ENCODE measurements around the gene ALG14.

ALG14 gene

DNA sequence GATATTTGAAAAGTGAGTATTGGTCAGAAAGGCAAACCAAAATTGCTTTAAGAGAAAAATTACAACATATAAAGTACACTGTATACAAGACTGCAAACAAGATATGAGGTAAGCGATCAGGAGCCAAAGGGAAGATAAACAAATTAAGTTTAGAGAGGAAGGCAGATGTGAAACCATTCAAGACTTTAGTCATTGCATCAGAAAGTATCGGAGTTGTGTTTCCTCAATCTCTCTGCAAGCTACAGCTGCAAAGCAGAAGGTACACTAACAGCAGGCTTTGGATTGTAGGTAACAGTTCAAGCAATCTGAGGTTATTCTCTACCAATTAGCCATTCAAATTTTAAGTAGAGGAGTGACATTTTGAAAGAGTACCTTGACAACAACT lies 23.1 kb upstream of the ALG14 start:
- Histone ChIP-seq H3K9me3 (ENCODE audit: control insufficient read depth, insufficient read depth, low read depth, low read length) (no peaks in the 10 kb centered on the region), H3K4me3 (ENCODE audit: low read depth, low read length) (no peak overlapping the region), H3K4me1 (ENCODE audit: control insufficient read depth, insufficient read depth, low read length) (no peaks in the 10 kb centered on the region), H3K27ac (ENCODE audit: extremely low read depth, low read depth, low read length) (no peak overlapping the region), H3K36me3 (ENCODE audit: control insufficient read depth in 2 of 2, insufficient read depth in 1 of 2, low read length in 2 of 2) (no peaks in the 10 kb centered on the region)
- TF ChIP-seq ZNF654 (tag by site-specific recombination; IDR thresholded peaks at IDR 0.05; ENCODE audit: low read depth) (no peak), ZNF707 (tag by site-specific recombination; IDR thresholded peaks at IDR 0.05) (no peak), ZNF2 (tag by site-specific recombination; IDR thresholded peaks at IDR 0.05) (no peak), ZNF544 (tag by site-specific recombination; IDR thresholded peaks at IDR 0.05) (no peak)
- CTCF ChIA-PET = interaction anchor here (4.3 kb wide), 1 partner anchor 11 kb away, joined by 16 read pairs; no protein-coding TSS in a partner anchor
- POLR2A ChIA-PET = interaction anchor here (1.2 kb wide), 1 partner anchor 23 kb away, joined by 3 read pairs; the partner anchor contains the start of gene ALG14

DNA sequence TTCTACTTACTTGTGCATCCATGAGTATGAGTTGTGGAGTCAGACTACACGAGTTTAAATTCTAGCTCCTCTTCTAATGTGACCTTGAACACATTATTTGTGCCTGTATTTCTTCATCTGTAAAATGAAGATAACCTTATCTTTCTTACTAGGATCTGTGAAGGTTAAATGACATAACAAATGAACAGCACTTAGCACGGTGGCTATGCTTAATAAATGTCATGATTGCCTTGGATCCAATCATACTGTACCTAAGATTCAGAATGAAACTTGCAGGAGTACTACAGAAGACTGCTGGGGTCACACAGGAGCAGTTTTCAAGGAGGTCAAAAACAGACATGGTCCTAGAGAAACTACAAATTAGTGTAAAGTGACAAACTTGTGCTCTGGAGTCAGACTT lies 22.2 kb upstream of the ALG14 start:
- H3K9me3 ChIP-seq (ENCODE audit: control insufficient read depth, insufficient read depth, low read depth, low read length) = no peaks in the 10 kb centered on the region
- H3K27ac ChIP-seq (ENCODE audit: extremely low read depth, low read depth, low read length) = no peak overlapping the region
- ChIA-PET CTCF (interaction anchor here (0.6 to 4.3 kb wide), 2 partner anchors 10 to 537 kb away, joined by 5 to 16 read pairs; no protein-coding TSS in a partner anchor), POLR2A (interaction anchor here (1.2 kb wide), 1 partner anchor 22 kb away, joined by 3 read pairs; the partner anchor contains the start of gene ALG14)
- H3K4me1 ChIP-seq (ENCODE audit: control insufficient read depth, insufficient read depth, low read length) = no peaks in the 10 kb centered on the region
- H3K4me3 ChIP-seq (ENCODE audit: low read depth, low read length) = no peak overlapping the region
- H3K36me3 ChIP-seq (ENCODE audit: control insufficient read depth in 2 of 2, insufficient read depth in 1 of 2, low read length in 2 of 2) = no peaks in the 10 kb centered on the region
- TF ChIP-seq ZSCAN23 (tag by site-specific recombination; IDR thresholded peaks at IDR 0.05) = no peak
- TF ChIP-seq, protein P1, sequence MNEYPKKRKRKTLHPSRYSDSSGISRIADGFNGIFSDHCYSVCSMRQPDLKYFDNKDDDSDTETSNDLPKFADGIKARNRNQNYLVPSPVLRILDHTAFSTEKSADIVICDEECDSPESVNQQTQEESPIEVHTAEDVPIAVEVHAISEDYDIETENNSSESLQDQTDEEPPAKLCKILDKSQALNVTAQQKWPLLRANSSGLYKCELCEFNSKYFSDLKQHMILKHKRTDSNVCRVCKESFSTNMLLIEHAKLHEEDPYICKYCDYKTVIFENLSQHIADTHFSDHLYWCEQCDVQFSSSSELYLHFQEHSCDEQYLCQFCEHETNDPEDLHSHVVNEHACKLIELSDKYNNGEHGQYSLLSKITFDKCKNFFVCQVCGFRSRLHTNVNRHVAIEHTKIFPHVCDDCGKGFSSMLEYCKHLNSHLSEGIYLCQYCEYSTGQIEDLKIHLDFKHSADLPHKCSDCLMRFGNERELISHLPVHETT (tag by site-specific recombination; IDR thresholded peaks at IDR 0.05) = no peak
- TF ChIP-seq, protein P2, sequence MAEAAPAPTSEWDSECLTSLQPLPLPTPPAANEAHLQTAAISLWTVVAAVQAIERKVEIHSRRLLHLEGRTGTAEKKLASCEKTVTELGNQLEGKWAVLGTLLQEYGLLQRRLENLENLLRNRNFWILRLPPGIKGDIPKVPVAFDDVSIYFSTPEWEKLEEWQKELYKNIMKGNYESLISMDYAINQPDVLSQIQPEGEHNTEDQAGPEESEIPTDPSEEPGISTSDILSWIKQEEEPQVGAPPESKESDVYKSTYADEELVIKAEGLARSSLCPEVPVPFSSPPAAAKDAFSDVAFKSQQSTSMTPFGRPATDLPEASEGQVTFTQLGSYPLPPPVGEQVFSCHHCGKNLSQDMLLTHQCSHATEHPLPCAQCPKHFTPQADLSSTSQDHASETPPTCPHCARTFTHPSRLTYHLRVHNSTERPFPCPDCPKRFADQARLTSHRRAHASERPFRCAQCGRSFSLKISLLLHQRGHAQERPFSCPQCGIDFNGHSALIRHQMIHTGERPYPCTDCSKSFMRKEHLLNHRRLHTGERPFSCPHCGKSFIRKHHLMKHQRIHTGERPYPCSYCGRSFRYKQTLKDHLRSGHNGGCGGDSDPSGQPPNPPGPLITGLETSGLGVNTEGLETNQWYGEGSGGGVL (tag by site-specific recombination; IDR thresholded peaks at IDR 0.05) = no peak
- no peak for TF ChIP-seq WT1 (tag by site-specific recombination; IDR thresholded peaks at IDR 0.05)
- TF ChIP-seq ZNF157 (tag by site-specific recombination; IDR thresholded peaks at IDR 0.05) = no peak
- TF ChIP-seq, protein P3, sequence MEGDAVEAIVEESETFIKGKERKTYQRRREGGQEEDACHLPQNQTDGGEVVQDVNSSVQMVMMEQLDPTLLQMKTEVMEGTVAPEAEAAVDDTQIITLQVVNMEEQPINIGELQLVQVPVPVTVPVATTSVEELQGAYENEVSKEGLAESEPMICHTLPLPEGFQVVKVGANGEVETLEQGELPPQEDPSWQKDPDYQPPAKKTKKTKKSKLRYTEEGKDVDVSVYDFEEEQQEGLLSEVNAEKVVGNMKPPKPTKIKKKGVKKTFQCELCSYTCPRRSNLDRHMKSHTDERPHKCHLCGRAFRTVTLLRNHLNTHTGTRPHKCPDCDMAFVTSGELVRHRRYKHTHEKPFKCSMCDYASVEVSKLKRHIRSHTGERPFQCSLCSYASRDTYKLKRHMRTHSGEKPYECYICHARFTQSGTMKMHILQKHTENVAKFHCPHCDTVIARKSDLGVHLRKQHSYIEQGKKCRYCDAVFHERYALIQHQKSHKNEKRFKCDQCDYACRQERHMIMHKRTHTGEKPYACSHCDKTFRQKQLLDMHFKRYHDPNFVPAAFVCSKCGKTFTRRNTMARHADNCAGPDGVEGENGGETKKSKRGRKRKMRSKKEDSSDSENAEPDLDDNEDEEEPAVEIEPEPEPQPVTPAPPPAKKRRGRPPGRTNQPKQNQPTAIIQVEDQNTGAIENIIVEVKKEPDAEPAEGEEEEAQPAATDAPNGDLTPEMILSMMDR (tag by site-specific recombination; IDR thresholded peaks at IDR 0.05) = no peak
- TF ChIP-seq ZNF202 (tag by site-specific recombination; IDR thresholded peaks at IDR 0.05; ENCODE audit: borderline replicate concordance) = no peak
- TF ChIP-seq, protein P4, sequence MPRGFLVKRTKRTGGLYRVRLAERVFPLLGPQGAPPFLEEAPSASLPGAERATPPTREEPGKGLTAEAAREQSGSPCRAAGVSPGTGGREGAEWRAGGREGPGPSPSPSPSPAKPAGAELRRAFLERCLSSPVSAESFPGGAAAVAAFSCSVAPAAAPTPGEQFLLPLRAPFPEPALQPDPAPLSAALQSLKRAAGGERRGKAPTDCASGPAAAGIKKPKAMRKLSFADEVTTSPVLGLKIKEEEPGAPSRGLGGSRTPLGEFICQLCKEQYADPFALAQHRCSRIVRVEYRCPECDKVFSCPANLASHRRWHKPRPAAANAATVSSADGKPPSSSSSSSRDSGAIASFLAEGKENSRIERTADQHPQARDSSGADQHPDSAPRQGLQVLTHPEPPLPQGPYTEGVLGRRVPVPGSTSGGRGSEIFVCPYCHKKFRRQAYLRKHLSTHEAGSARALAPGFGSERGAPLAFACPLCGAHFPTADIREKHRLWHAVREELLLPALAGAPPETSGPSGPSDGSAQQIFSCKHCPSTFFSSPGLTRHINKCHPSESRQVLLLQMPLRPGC (tag by site-specific recombination; IDR thresholded peaks at IDR 0.05) = no peak
- TF ChIP-seq ZNF266 (tag by site-specific recombination; IDR thresholded peaks at IDR 0.05; ENCODE audit: low read depth) = no peak
- no peak for TF ChIP-seq PRDM1 (tag by site-specific recombination; IDR thresholded peaks at IDR 0.05)
- no peak for TF ChIP-seq ZNF660 (tag by site-specific recombination; IDR thresholded peaks at IDR 0.05)
- TF ChIP-seq ZNF354C (tag by site-specific recombination; IDR thresholded peaks at IDR 0.05; ENCODE audit: borderline replicate concordance, low read depth) = no peak

All from HEK293 (cell line).